ENCODE measurements around the gene ABCA4. TPM values are rescaled to one million over a fixed set of nuclear protein-coding genes. Genes with fewer than 3 reads are reported as not detected.

The ABCA4 gene
- total RNA-seq, 1 donor from 2014 or later: not detected

DNA sequence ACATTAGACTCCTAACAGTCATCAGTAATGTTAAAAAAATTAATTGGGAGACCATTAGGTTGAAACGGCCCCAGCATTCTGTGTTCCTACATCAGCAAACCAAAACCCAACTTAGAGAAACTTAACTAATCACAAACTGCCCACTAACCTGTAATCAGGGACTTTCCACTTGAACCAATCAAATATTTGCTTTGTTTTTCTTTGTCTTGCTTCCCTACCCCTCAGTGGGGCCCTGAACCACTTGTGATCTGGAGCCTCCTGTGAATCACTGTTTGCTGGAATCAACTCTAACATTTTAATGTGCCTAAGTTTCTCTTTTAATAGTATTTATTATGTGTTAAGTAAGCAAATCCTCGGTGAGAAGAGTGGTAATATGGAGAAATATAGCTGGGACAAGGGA lies 64.0 kb downstream of the ABCA4 start:
- no peak overlapping the region for H3K4me3 Mint-ChIP-seq
- H3K27me3 Mint-ChIP-seq: peaks cover 17% of the 10 kb centered on the region
- DNase-seq (no peak), ATAC-seq (ENCODE audit: low read depth) (no peak)
- H3K27ac Mint-ChIP-seq: no peak overlapping the region
- ChIA-PET POLR2A (no interaction called here), CTCF (no interaction called here)
- TF ChIP-seq, protein P1, sequence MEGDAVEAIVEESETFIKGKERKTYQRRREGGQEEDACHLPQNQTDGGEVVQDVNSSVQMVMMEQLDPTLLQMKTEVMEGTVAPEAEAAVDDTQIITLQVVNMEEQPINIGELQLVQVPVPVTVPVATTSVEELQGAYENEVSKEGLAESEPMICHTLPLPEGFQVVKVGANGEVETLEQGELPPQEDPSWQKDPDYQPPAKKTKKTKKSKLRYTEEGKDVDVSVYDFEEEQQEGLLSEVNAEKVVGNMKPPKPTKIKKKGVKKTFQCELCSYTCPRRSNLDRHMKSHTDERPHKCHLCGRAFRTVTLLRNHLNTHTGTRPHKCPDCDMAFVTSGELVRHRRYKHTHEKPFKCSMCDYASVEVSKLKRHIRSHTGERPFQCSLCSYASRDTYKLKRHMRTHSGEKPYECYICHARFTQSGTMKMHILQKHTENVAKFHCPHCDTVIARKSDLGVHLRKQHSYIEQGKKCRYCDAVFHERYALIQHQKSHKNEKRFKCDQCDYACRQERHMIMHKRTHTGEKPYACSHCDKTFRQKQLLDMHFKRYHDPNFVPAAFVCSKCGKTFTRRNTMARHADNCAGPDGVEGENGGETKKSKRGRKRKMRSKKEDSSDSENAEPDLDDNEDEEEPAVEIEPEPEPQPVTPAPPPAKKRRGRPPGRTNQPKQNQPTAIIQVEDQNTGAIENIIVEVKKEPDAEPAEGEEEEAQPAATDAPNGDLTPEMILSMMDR (IDR thresholded peaks at IDR 0.05): no peak
- H3K9me3 Mint-ChIP-seq: no peaks in the 10 kb centered on the region
- H3K36me3 Mint-ChIP-seq (ENCODE audit: low read depth): no peaks in the 10 kb centered on the region
- intact Hi-C loops (cut with micrococcal nuclease): no loop called here
- no peaks in the 10 kb centered on the region for H3K4me1 Mint-ChIP-seq

- H3K27ac Mint-ChIP-seq: no peak overlapping the region
- no peaks in the 10 kb centered on the region for H3K9me3 Mint-ChIP-seq
- no peak overlapping the region for H3K4me3 Mint-ChIP-seq
- CTCF ChIA-PET: no interaction called here
- TF ChIP-seq, protein P1 (IDR thresholded peaks at IDR 0.05): no peak
- ATAC-seq (ENCODE audit: low read depth) (no peak), DNase-seq (no peak)
- POLR2A ChIA-PET: no interaction called here
- H3K36me3 Mint-ChIP-seq (ENCODE audit: low read depth): no peaks in the 10 kb centered on the region
- peaks cover 15% of the 10 kb centered on the region for H3K27me3 Mint-ChIP-seq
- intact Hi-C loops (cut with micrococcal nuclease): no loop called here
- no peaks in the 10 kb centered on the region for H3K4me1 Mint-ChIP-seq
Observed at GRCh38 chr1:94056171-94056570, 64.8 kb downstream of the ABCA4 start.

DNA sequence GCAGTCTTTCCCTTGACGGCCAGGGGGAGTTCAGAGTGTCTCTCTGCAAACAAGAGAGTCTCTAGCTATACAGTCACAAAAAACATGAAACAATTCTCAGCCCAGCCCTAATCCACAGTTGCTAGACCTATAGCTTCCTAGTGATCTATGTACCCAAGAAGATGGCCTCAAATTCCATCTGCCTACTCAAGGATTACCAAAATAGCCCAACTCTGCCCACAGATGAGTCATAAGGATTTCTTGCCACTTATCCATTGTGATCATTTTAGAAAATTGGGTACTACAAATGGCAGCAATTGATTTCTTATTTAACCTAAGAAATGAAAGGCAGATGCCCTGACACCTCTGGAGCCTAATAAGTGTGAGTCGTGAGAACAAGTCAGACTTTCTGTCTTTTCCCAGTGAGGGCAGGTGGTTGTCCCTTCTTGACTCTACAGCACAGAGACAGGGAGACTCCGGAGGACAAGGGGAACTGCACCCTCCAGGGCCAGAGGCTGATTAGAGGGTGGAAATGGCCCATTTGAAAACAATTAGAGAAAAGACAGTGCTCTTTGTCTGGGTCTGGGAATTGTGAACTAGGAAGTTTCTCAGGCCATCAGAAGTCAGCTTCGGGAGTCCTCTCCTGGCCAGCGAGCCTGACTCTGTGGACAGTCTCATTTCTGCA lies 65.4 kb downstream of the ABCA4 start:
- Mint-ChIP-seq H3K4me3 (no peak overlapping the region), H3K27ac (no peak overlapping the region), H3K27me3 (peaks cover 19% of the 10 kb centered on the region), H3K36me3 (ENCODE audit: low read depth) (no peaks in the 10 kb centered on the region), H3K9me3 (no peaks in the 10 kb centered on the region), H3K4me1 (no peaks in the 10 kb centered on the region)
- TF ChIP-seq, protein P1 (IDR thresholded peaks at IDR 0.05): no peak
- DNase-seq (no peak), ATAC-seq (ENCODE audit: low read depth) (no peak)
- intact Hi-C loops (cut with micrococcal nuclease): no loop called here
- POLR2A ChIA-PET: no interaction called here
- CTCF ChIA-PET: no interaction called here

DNA sequence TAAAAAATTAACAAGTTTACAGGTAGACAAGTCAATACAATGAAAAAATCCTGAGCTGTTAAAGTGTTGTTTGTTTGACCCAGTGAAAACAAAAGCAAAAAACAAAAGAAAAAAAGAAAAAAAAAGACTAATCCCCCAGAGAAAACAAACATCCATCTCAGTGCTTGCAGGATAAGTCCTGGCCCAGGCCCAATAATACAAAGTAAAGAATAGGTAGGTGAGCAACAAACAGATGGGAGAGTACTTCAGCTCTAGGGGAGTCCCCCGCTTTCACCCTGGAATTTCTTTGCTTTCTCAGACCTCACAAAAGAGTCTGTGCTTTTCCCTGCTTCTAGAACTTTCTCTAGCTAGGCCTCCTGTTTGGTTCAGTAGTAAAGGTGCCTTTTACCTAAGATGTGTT lies 70.3 kb downstream of the ABCA4 start:
- Mint-ChIP-seq H3K27ac (no peak overlapping the region), H3K9me3 (no peaks in the 10 kb centered on the region), H3K36me3 (ENCODE audit: low read depth) (no peaks in the 10 kb centered on the region), H3K4me1 (peaks cover 1% of the 10 kb centered on the region), H3K4me3 (no peak overlapping the region), H3K27me3 (peaks cover 19% of the 10 kb centered on the region)
- ChIA-PET POLR2A (no interaction called here), CTCF (no interaction called here)
- TF ChIP-seq, protein P1 (IDR thresholded peaks at IDR 0.05): no peak
- intact Hi-C loops (cut with micrococcal nuclease): no loop called here
- ATAC-seq (ENCODE audit: low read depth): no peak
- no peak for DNase-seq

DNA sequence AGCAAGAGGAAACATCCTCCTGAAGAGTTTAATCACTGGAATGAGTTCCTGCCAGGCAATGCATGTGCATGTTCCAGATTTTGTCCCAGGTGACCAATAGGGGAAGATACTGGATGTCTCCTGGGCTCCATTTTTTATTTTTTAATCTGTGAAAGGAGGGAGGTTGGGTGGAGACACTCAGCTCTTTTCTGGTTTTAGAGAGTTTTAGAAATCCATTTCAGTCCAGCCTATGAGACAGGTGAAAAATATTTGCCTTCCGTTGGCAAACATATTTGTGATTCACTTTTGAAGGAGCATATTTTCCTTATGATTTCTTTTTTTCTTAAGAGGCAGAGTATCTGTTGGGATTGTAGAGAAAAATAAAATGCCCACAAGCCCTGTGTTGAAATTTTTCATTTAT lies 70.7 kb downstream of the ABCA4 start:
- POLR2A ChIA-PET: no interaction called here
- TF ChIP-seq, protein P1 (IDR thresholded peaks at IDR 0.05): no peak
- CTCF ChIA-PET: no interaction called here
- H3K4me3 Mint-ChIP-seq: no peak overlapping the region
- DNase-seq (no peak), ATAC-seq (ENCODE audit: low read depth) (no peak)
- peaks cover 4% of the 10 kb centered on the region for H3K4me1 Mint-ChIP-seq
- no peaks in the 10 kb centered on the region for H3K36me3 Mint-ChIP-seq (ENCODE audit: low read depth)
- intact Hi-C loops (cut with micrococcal nuclease): no loop called here
- peaks cover 23% of the 10 kb centered on the region for H3K27me3 Mint-ChIP-seq
- no peaks in the 10 kb centered on the region for H3K9me3 Mint-ChIP-seq
- H3K27ac Mint-ChIP-seq: no peak overlapping the region
